Central memory CD4-positive, alpha-beta T cell (primary cell): ENCODE results near the gene CIITA.
"Not testable (repeated sequence)": the region's sequence is repeated elsewhere in the genome, so short reads cannot be mapped to it uniquely, and the experiment has no call there.

Experiments
- DNase-seq: peaks from one replicate; pipeline ENCODE4 v3.0.0; 2022

The CIITA gene

DNA sequence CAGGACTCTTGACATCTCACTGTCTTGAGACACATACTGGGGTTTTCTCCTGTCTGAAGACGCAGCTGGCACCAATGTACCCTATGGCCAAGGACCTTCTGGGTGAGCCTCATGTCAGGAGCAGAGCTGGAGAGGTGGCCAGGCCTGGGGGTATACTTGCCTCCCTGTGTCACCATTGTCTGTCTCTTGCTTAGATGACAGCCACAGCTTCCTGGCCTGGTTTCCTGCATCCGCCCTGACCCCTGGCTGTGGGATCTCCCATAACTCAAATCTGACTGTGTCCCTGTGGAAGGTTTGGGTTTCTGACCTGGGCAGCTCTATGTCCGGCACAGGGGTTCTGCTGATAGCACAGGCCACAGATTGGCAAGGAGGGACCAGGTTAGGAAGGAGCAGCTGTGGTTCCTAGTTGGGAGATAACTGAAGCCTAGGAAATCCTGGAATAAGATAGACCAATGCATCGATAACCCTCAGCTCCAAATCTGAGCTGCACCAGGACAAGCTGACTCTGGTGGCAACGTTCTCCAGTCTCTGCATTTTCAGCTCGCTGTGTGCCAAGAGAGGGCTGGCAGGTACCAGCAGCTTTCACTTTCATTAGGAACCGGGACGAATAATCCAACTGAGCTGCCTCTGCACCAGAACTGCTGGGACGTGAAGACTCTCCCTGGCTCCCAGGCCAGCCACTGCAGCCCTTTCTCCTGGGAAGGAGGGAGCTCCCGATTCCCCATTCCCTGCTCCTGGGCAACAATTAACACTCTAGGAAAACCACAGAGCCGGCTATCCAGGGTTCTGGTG lies 60.3 kb downstream of the CIITA start:
- no peak for DNase-seq

GRCh38 chr16:10938321-10938720 lies 61.3 kb downstream of the CIITA start:
- no peak for DNase-seq

- no peak for DNase-seq
Measured at GRCh38 chr16:10938796-10939648, 62.0 kb downstream of the CIITA start.

DNA sequence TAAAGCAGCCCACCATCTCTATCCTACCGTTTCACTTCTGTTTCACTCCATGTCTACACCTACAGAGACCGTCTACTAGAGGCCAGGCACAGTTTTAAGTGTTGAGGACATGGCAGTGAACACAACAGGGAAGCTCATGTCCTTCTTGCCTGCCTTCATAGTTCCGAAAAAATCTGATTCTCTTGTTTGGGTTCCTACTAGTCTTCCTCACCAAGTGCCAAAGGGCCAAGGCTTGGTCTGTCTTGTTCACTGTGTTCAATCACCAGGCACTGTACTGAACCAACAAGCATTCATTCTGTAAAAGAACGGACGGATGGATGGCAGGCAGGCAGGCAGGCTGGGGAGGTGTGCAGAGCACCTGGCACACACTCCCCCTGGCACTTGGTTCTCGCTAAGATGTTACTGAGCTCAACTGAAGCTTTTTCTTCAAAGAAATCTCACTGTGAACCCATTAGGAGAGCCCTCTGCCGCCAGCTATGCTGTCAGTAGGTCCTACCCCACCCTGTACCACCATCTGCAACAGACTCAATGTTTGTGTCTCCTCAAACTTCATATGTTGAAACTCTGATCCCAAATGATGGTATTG lies 62.7 kb downstream of the CIITA start:
- DNase-seq = no peak

DNA sequence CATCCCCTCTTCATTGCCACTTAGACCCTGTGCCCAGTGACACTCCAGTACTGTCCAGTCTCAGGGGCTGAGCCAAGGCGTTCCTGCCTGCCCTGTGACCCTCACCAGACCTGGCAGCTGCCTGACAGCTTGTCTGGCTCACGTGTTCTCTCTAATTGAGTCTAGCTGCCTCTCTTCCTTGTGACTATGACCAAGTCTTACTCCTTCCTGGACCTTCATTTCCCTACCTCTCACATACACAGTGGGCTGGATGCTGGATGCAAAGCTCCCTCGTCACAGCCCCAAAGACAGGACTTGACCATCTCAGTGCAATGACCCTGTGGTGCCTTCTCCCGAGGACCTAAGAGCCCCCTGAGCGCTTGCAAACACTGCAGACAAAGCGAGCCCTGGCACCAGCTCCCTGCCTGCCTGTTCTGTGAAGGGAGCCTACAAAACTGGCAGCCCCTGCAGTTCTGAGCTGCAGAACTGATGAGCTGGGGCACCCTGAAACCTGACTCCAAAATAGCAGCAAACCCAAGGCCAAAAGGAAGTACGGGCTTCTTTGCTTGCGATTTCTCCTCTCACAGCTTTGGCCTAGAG lies 63.6 kb downstream of the CIITA start:
- DNase-seq = no peak

DNA sequence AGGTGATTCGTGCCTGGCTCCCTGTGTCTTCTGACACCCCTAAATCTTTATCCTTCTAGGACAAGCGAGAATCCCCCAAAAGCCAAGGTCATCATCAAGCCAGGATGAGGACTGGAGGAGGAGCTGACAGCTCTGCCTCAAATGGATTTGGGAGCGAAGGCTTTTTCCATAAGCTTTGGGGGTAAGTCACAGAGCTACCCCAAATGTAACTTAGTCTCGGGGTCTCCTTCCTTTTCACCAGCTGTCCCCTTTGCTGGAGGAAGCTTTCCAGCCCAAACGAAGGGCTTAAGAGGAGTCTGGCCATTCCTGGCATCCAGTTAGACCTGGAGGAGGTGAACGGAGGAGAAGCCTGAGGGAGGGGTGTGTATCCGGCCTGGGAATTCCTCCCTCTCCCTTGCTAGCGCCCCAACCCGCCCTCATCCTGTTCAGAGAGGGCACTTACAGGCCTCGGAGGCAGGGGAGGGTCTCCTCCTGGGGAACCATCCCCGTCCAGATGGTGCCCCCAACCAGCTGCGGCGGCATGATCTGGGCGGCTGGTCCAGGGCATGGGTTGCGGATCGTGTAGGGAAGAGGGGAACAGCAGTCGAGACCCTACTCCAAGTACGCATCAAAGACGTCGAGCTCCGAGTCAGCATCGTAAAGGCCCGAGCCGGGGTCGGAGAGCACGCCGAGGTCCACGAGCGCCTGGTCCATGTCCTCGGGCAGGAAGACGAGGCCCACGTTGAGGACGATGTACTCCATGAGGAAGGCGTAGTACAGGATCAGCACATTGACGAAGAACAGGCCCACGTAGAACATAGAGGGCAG lies 64.3 kb downstream of the CIITA start:
- no peak for DNase-seq

GRCh38 chr16:10941935-10942351 lies 64.9 kb downstream of the CIITA start:
- not testable (repeated sequence) for DNase-seq

- DNase-seq = peak; percentile 92
Measured at GRCh38 chr16:10942352-10943063, 65.5 kb downstream of the CIITA start, which contains the start of gene DEXI. Gene DEXI (minus strand): TSS chr16:10942468. CDS start chr16:10942005, 463 bp downstream.

- no peak for DNase-seq
Measured at GRCh38 chr16:10943064-10943353, 66.0 kb downstream of the CIITA start.

DNA sequence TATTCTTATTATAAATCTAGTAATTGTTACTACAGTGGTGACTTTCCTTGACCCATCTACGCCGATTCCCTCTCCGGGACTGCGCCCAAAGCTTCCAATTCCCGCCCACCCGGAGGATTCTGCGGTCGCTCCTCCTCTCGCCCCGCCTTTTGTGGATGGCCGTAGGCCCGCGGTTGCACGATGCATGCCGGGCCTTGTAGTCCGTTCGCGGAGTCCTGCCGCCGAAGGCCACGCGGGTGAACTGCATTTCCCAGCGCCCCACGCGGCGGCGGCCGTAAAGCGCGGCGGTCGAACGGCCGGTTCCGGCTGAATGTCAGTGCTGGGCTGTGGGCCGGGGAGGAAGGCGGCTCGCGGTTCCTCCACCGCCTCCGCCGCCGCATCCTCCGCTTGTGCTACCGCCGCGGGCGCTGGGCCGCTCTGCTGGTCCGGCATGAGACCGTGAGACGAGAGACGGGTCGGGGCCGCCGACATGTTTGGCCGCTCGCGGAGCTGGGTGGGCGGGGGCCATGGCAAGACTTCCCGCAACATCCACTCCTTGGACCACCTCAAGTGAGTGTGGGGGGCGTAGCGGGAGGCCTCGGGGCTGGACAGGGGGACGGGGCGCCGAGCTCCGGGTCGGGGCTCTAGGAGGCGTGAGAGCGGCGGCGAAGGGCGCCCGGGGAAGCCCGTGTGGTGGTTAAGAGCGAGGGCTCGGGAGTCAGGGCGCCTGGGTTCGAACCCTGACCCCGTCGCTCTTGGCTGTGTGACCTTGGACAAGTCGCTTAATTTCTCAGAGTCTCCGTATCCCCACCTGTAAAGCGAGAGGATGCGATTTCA lies 67.5 kb downstream of the CIITA start, which contains the start of gene CLEC16A:
Gene CLEC16A (plus strand): TSS at position 316 of the 816 bp plus-strand sequence. CDS start 154 bp downstream, at position 470.
- peak; percentile 94 for DNase-seq

- DNase-seq = no peak
Measured at GRCh38 chr16:10945065-10945787, 68.2 kb downstream of the CIITA start.

- DNase-seq = no peak
Measured at GRCh38 chr16:10946308-10946707, 69.3 kb downstream of the CIITA start.

GRCh38 chr16:10947211-10947787 lies 70.3 kb downstream of the CIITA start:
- DNase-seq = no peak

DNA sequence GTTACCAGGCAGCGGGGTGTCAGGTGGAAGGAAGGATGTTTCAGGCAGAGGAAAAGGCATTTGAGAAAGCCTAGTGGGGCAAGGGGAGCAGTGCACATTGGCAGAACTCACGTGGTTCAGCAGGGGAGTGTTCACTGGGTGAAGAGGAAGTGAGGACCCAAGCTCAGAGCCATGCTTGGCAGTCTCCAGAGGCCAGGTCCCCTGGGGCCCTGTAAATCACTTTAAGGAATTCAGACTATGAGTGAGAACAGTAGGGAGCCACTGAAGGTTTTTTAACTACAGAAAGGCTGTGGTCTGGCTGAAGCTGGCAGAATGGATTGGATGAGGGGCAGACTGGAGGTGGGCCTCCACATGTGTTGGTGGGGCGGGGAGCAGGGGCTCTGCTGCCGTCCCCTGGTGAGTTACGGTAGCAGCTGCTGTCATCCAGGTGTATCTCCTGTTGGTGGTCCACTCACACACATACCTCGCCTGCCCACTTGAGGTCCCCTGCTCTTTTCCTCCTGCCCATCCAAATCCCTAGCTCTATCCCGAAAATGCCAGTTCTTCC lies 72.5 kb downstream of the CIITA start:
- peak; percentile 39 for DNase-seq

DNA sequence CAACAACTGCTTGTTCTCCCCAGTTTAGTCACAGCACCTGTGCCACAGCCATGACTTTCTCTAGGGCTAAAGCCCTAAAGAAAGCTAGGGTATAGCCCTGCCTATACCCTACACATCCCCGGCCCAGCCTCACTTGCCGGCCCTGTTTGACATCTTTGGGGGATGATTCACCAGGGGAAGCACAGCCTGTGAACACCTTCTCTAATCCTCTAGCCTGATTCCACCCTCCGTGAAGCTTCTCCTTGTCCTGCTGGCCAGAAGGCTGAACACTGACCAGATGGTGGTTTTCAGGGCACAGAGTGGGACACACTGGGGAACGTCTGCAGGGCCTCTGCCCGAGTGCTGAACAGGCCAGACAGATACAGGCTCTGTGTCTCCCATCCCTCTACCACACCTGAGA lies 73.4 kb downstream of the CIITA start:
- DNase-seq = no peak

DNA sequence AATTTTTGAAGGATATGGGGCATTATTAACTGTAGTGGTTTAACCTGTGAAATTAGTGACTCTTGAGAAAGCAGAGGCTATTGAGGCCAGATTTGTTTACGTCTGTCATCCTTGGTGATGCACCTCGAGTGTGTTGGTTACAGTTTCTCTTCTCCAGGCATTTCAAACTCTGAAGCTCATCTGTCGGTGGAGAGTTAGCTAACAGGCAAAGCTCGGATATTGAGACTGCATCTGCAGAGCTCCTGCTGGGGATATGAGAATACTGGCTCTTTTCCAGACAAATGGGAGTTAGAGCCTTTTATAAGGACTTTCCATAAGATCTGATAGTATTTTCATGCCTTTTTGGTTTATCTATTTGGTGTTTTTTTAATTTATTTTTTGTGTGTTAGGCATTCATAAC lies 74.0 kb downstream of the CIITA start:
- no peak for DNase-seq

GRCh38 chr16:10954903-10955302 lies 77.9 kb downstream of the CIITA start:
- no peak for DNase-seq

DNA sequence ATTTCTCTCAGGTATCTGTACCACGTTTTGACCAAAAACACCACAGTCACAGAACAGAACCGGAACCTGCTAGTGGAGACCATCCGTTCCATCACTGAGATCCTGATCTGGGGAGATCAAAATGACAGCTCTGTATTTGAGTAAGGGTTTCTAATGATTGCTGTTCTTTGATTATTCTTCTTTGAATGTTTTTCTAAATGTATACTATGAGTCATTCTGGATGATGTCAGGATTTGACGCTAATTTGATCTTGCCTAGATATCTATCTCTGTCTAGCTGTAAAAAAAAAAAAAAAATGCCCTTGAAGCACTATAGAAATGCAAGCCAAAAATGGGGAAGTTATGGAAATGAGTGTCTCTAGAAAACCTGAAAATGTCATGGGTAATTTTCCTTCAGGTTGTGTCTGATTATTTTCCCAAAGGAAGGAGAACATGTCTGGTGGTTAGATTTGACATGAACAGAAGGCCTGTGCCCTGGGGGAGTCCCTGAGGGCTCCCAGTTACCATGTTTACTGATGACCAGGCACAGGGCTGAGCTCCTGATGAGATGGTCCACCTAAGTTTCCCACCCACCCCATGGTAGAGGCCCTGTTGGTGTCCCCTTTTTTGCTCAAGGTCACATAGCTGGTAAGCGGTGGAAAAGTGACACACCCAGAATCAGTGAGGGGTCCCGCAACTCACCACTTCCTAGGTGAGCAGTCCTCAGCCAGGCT lies 80.9 kb downstream of the CIITA start:
- no peak for DNase-seq

DNA sequence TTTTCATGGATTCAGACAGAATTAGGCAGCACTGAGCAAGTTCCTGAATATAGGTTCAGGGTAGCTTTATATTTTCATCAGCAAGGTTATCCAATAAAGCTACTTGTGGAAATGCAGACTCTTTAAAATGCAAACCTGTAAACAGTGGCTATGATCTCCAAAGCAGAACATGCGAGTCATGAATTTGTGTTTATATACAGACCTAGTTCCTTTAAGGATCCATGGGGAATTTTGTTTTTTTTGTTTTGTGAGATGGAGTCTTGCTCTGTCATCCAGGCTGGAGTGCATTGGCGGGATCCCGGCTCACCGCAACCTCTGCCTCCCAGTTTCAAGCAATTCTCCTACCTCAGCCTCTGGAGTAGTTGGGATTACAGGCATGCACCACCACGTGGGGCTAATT lies 82.2 kb downstream of the CIITA start:
- DNase-seq = no peak
